H1 (cell line): Measurements from ENCODE around the gene NR4A3. TPM values are rescaled to one million over a fixed set of nuclear protein-coding genes. Genes with fewer than 3 reads are reported as not detected.

Experiments
- CTCF ChIA-PET: fragments of 300-600 bp; sonication (Branson Sonifier 250); formaldehyde crosslinking; loops from one replicate; lab custom pipeline; 2021; ENCODE audit not compliant: partially characterized antibody; lab: Charles Lee
- POLR2A ChIA-PET: fragments of 300-600 bp; sonication (Branson Sonifier 250); formaldehyde crosslinking; loops from one replicate; lab custom pipeline; 2021; ENCODE audit warnings: inconsistent platforms; ENCODE audit not compliant: partially characterized antibody; lab: Charles Lee
- DNase-seq, 2 experiments: peaks; one replicate each; pipeline versions ENCODE4 v3.0.0 to v3.0.0-alpha.2; 2010 to 2022; ENCODE audit warnings: low spot score in 2 of 2, low read depth in 1 of 2, mixed read lengths in 1 of 2
- FAIRE-seq: peaks from 2 replicates; lab custom pipeline; 2011; peaks lifted over from hg19 to GRCh38; lab: Jason Lieb, UNC
- H2AFZ ChIP-seq: 2 replicates; pipeline ENCODE4 v1.8.1; 2012; ENCODE audit warnings: low read length, inconsistent platforms
- H2AK5ac ChIP-seq: 2 replicates; pipeline ENCODE4 v1.6.1; 2013; ENCODE audit warnings: low read depth, low read length
- H2BK120ac ChIP-seq: replicated peaks from 2 replicates; pipeline ENCODE3; 2013; ENCODE audit warnings: low read depth, low read length, inconsistent platforms
- H2BK12ac ChIP-seq: 2 replicates; pipeline ENCODE4 v1.6.1; 2013; ENCODE audit warnings: low read depth, low read length
- H2BK15ac ChIP-seq: 2 replicates; pipeline ENCODE4 v1.6.1; 2013; ENCODE audit warnings: low read length
- H2BK20ac ChIP-seq: 2 replicates; pipeline ENCODE4 v1.6.1; 2013; ENCODE audit warnings: low read length
- H2BK5ac ChIP-seq: 2 replicates; pipeline ENCODE4 v1.6.1; 2013; ENCODE audit warnings: low read depth, low read length
- H3K14ac ChIP-seq: 2 replicates; pipeline ENCODE4 v1.6.1; 2013; ENCODE audit warnings: inconsistent platforms; ENCODE audit not compliant: insufficient read length
- H3K18ac ChIP-seq: 2 replicates; pipeline ENCODE4 v1.6.1; 2013; ENCODE audit warnings: low read length; ENCODE audit errors: extremely low read depth
- H3K23ac ChIP-seq: 2 replicates; pipeline ENCODE4 v1.6.1; 2013; ENCODE audit warnings: inconsistent platforms; ENCODE audit not compliant: insufficient read length
- H3K23me2 ChIP-seq: 2 replicates; pipeline ENCODE4 v1.6.1; 2013; ENCODE audit warnings: low read depth, low read length
- H3K27ac ChIP-seq: 2 replicates; pipeline ENCODE4 v1.6.1; 2011; ENCODE audit warnings: low read depth, low read length, inconsistent platforms
- H3K27me3 ChIP-seq, 4 experiments: replicated peaks in 1 of 4; 1 replicate in 1 of 4; 2 replicates in 3 of 4; pipeline versions ENCODE4 v1.6.1 to v1.8.1; 2011 to 2013; ENCODE audit warnings: low read length in 3 of 4, mild to moderate bottlenecking in 3 of 4, inconsistent platforms in 2 of 4, mixed read lengths in 2 of 4, moderate library complexity in 1 of 4; ENCODE audit not compliant: control insufficient read depth in 3 of 4, insufficient read depth in 3 of 4; ENCODE audit errors: extremely low read depth in 1 of 4
- H3K36me3 ChIP-seq, 4 experiments: 2 replicates each; pipeline versions ENCODE4 v1.6.1 to v1.8.1; 2011 to 2013; ENCODE audit warnings: mild to moderate bottlenecking in 4 of 4, low read length in 3 of 4, moderate library complexity in 2 of 4, control low read depth in 1 of 4, inconsistent platforms in 1 of 4; ENCODE audit not compliant: insufficient read depth in 4 of 4, control insufficient read depth in 2 of 4
- H3K4ac ChIP-seq: replicated peaks from 2 replicates; pipeline ENCODE3; 2013; ENCODE audit warnings: low read length, low read depth, mixed read lengths, inconsistent platforms; ENCODE audit not compliant: insufficient read length
- H3K4me1 ChIP-seq, 4 experiments: replicated peaks in 1 of 4; 1 replicate in 1 of 4; 2 replicates in 3 of 4; pipeline versions ENCODE4 v1.6.1 to v1.8.1; 2011 to 2013; ENCODE audit warnings: low read length in 3 of 4, inconsistent platforms in 2 of 4, mixed read lengths in 1 of 4; ENCODE audit not compliant: insufficient read depth in 4 of 4, control insufficient read depth in 3 of 4
- H3K4me2 ChIP-seq, 2 experiments: 2 replicates each; pipeline versions ENCODE4 v1.6.1 to v1.8.1; 2011 to 2013; ENCODE audit warnings: low read depth in 2 of 2, low read length in 2 of 2, control low read depth in 1 of 2, inconsistent platforms in 1 of 2, mild to moderate bottlenecking in 1 of 2; ENCODE audit not compliant: insufficient read depth in 1 of 2
- H3K4me3 ChIP-seq, 4 experiments: fragments of 200-600, 300-600 bp in 1 of 4; sonication (generic), shearing (Covaris generic), sonication (Bioruptor Twin) in 1 of 4; 2 replicates each; pipeline versions ENCODE4 v1.5.1 to v1.8.1; 2011 to 2016; ENCODE audit warnings: low read length in 4 of 4, low read depth in 3 of 4, control low read depth in 2 of 4, inconsistent platforms in 2 of 4, mild to moderate bottlenecking in 2 of 4, mixed read lengths in 1 of 4, moderate library complexity in 1 of 4; ENCODE audit not compliant: insufficient read depth in 2 of 4; ENCODE audit errors: extremely low read depth in 1 of 4
- H3K56ac ChIP-seq: replicated peaks from 2 replicates; pipeline ENCODE3; 2013; ENCODE audit warnings: low read depth, mild to moderate bottlenecking, mixed read lengths, low read length, inconsistent platforms; ENCODE audit not compliant: insufficient read length
- H3K79me1 ChIP-seq: 2 replicates; pipeline ENCODE4 v1.6.1; 2013; ENCODE audit warnings: low read depth, low read length, control low read depth
- H3K79me2 ChIP-seq, 2 experiments: 2 replicates each; pipeline versions ENCODE4 v1.6.1 to v1.8.1; 2012 to 2013; ENCODE audit warnings: low read length in 2 of 2, mild to moderate bottlenecking in 2 of 2, inconsistent platforms in 1 of 2; ENCODE audit not compliant: insufficient read depth in 2 of 2, control insufficient read depth in 1 of 2
- H3K9ac ChIP-seq, 4 experiments: replicated peaks in 1 of 4; 1 replicate in 1 of 4; 2 replicates in 3 of 4; pipeline versions ENCODE4 v1.6.1 to v1.8.1; 2011 to 2013; ENCODE audit warnings: low read depth in 3 of 4, low read length in 3 of 4, control low read depth in 2 of 4, mild to moderate bottlenecking in 2 of 4, moderate library complexity in 2 of 4, inconsistent platforms in 1 of 4; ENCODE audit errors: extremely low read depth in 1 of 4
- H3K9me3 ChIP-seq, 2 experiments: 2 replicates each; pipeline versions ENCODE4 v1.6.1 to v1.8.1; 2012 to 2013; ENCODE audit warnings: mild to moderate bottlenecking in 2 of 2, moderate library complexity in 2 of 2, control low read depth in 1 of 2, inconsistent platforms in 1 of 2, low read depth in 1 of 2, low read length in 1 of 2, mixed read lengths in 1 of 2; ENCODE audit not compliant: insufficient read depth in 2 of 2
- H4K20me1 ChIP-seq, 2 experiments: replicated peaks in 1 of 2; 2 replicates each; pipeline versions ENCODE3 to v1.8.1; 2011 to 2013; ENCODE audit warnings: inconsistent platforms in 2 of 2, low read length in 2 of 2, mild to moderate bottlenecking in 1 of 2; ENCODE audit not compliant: insufficient read depth in 2 of 2, control insufficient read depth in 1 of 2
- H4K5ac ChIP-seq: 2 replicates; pipeline ENCODE4 v1.6.1; 2013; ENCODE audit warnings: low read length, low read depth, mixed read lengths, inconsistent platforms; ENCODE audit not compliant: insufficient read length
- H4K8ac ChIP-seq: 2 replicates; pipeline ENCODE4 v1.8.0; 2013; ENCODE audit warnings: mild to moderate bottlenecking, moderate library complexity, low read length, inconsistent platforms; ENCODE audit not compliant: insufficient read depth; ENCODE audit errors: extremely low read depth
- H4K91ac ChIP-seq: replicated peaks from 2 replicates; pipeline ENCODE3; 2013; ENCODE audit warnings: low read length, mixed read lengths, inconsistent platforms; ENCODE audit not compliant: insufficient read length
- CBX8 ChIP-seq: fragments of 300-800, 300-1000 bp; sonication (generic); IDR thresholded peaks from 2 replicates; pipeline ENCODE4 v1.7.1; 2016; ENCODE audit warnings: low read depth, low read length, borderline replicate concordance
- FOSL1 ChIP-seq: IDR thresholded peaks from 2 replicates; pipeline ENCODE4 v1.6.1; 2011; ENCODE audit warnings: mild to moderate bottlenecking, low read depth, low read length, moderate library complexity; ENCODE audit not compliant: insufficient read depth
- RBBP5 ChIP-seq: IDR thresholded peaks from 2 replicates; pipeline ENCODE4 v1.7.1; 2012; ENCODE audit warnings: low read depth, mild to moderate bottlenecking, inconsistent platforms, low read length, moderate library complexity, borderline replicate concordance
- WGBS, 2 experiments: shearing (Covaris generic) in 1 of 2; methylation state at CpG; one replicate each; pipeline versions ENCODE4 v1.1.6 to v1.1.7; 2013 to 2015; ENCODE audit warnings: low lambda C conversion rate in 2 of 2, mixed read lengths in 2 of 2, inconsistent platforms in 1 of 2, low coverage in 1 of 2, missing lambda C conversion rate in 1 of 2; ENCODE audit not compliant: insufficient replicate concordance in 2 of 2, insufficient coverage in 1 of 2, insufficient read length in 1 of 2; ENCODE audit errors: extremely low coverage in 1 of 2, missing lambda C conversion rate in 1 of 2; 5-methylcytosine and 5-hydroxymethylcytosine counted together
- polyA plus RNA-seq, 7 experiments: library from polyadenylated mRNA; depleted of rRNA in 3 of 7; stranded (reverse) in 5 of 7; unstranded in 2 of 7; fragments of >200 nt in 5 of 7; fragments of 200-250 nt in 2 of 7; gene quantifications; 1 replicate in 5 of 7; 2 replicates in 1 of 7; 4 replicates in 1 of 7; pipeline versions ENCODE4 v1.2.1 to v1.2.3, GENCODE V29; 2011 to 2013; ENCODE audit warnings: missing spikeins in 2 of 7, mixed read lengths in 2 of 7
- total RNA-seq: library from RNA; stranded (reverse); fragmentation: NEBNext Ultra II Directional; extraction: Animal tissue kit (Norgen Biotek cat#: 25700); gene quantifications from 2 replicates; pipeline ENCODE4 v1.2.1, GENCODE V29; 2021
- TF ChIP-seq, protein P1 (sequence below): IDR thresholded peaks from 2 replicates; pipeline ENCODE4 v1.6.1; 2012; ENCODE audit warnings: low read length, inconsistent platforms

Gene NR4A3
- total and polyA plus RNA-seq, 2 of the 8 experiments (the other 6 are each of a cell fraction or from before 2014, with no cell fraction given), result 0.05 to 0.30 TPM

GRCh38 chr9:99860266-99860665, 38.6 kb downstream of the NR4A3 start:
- no peak overlapping the region for H3K14ac ChIP-seq
- no peak overlapping the region for H3K4me3 ChIP-seq
- no peaks in the 10 kb centered on the region for H3K9me3 ChIP-seq
- H4K20me1 ChIP-seq, result no peaks in the 10 kb centered on the region
- H4K91ac ChIP-seq, result no peak overlapping the region
- WGBS, 2 experiments, result 77% methylated on average over 1 of the region's 1 CpG; no CpG with 5 or more reads in 1 of the 2 experiments
- H2BK120ac ChIP-seq, result no peak overlapping the region
- H3K36me3 ChIP-seq, result no peaks in the 10 kb centered on the region
- H3K79me1 ChIP-seq, result no peaks in the 10 kb centered on the region
- no peak overlapping the region for H2BK20ac ChIP-seq
- no peak for FAIRE-seq
- H3K27me3 ChIP-seq, result no peaks in the 10 kb centered on the region
- H2BK15ac ChIP-seq, result no peak overlapping the region
- no peak for TF ChIP-seq RBBP5
- TF ChIP-seq, protein P1, sequence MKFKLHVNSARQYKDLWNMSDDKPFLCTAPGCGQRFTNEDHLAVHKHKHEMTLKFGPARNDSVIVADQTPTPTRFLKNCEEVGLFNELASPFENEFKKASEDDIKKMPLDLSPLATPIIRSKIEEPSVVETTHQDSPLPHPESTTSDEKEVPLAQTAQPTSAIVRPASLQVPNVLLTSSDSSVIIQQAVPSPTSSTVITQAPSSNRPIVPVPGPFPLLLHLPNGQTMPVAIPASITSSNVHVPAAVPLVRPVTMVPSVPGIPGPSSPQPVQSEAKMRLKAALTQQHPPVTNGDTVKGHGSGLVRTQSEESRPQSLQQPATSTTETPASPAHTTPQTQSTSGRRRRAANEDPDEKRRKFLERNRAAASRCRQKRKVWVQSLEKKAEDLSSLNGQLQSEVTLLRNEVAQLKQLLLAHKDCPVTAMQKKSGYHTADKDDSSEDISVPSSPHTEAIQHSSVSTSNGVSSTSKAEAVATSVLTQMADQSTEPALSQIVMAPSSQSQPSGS, result no peak
- no peak for TF ChIP-seq CBX8
- no peak for TF ChIP-seq FOSL1
- TF ChIP-seq, all 59 proteins: peak for 0
- Histone ChIP-seq H3K18ac (no peak overlapping the region), H2BK5ac (no peak overlapping the region), H3K4me2 (no peak overlapping the region), H4K8ac (no peak overlapping the region), H2AK5ac (no peak overlapping the region), H4K5ac (no peak overlapping the region), H3K23ac (no peak overlapping the region), H2BK12ac (no peak overlapping the region), H3K4ac (no peak overlapping the region), H3K4me1 (peaks cover 0 to 5% (median 4%) of the 10 kb centered on the region in 4 experiments; a peak in 3 of 7 replicates), H3K27ac (no peak overlapping the region), H3K23me2 (no peaks in the 10 kb centered on the region), H3K79me2 (no peaks in the 10 kb centered on the region), H2AFZ (no peak overlapping the region), H3K9ac (no peak overlapping the region), H3K56ac (no peak overlapping the region)
- no peak for DNase-seq
- ChIA-PET POLR2A (interaction anchor here (0.6 to 1.4 kb wide), 3 partner anchors 9 to 645 kb away, joined by 3 to 4 read pairs (median 3); no protein-coding TSS in a partner anchor), CTCF (interaction anchor here (0.6 to 2.9 kb wide), 3 partner anchors 10 to 35 kb away, joined by 3 to 13 read pairs (median 3); no protein-coding TSS in a partner anchor)
